Kidney (tissue), 14 donors: ENCODE results near the gene HGF. TPM values are rescaled to one million over a fixed set of nuclear protein-coding genes. Genes with fewer than 3 reads are reported as not detected.

Experiments used
- DNase-seq, 5 donors: peaks; one replicate each; pipeline ENCODE4 v3.0.0-alpha.2; 2013 to 2020
- FAIRE-seq: peaks from 2 replicates; lab custom pipeline; 2012; peaks lifted over from hg19 to GRCh38; lab: Jason Lieb, UNC
- H3K27ac ChIP-seq, 2 donors: one replicate each; pipeline ENCODE4 v1.7.0; 2013; ENCODE audit warnings: low read depth in 2 of 2, low read length in 2 of 2, inconsistent platforms in 1 of 2
- H3K27me3 ChIP-seq: one replicate; pipeline ENCODE4 v1.7.1; 2013; ENCODE audit warnings: low read length, inconsistent platforms; ENCODE audit not compliant: control insufficient read depth, insufficient read depth
- H3K36me3 ChIP-seq, 3 donors: one replicate each; pipeline versions ENCODE4 v1.7.0 to v1.7.1; 2013; ENCODE audit warnings: low read length in 3 of 3, control low read depth in 1 of 3, inconsistent platforms in 1 of 3; ENCODE audit not compliant: insufficient read depth in 3 of 3, control insufficient read depth in 2 of 3
- H3K4me1 ChIP-seq, 3 donors: one replicate each; pipeline versions ENCODE4 v1.7.0 to v1.7.1; 2013; ENCODE audit warnings: low read length in 3 of 3, inconsistent platforms in 1 of 3, low read depth in 1 of 3; ENCODE audit not compliant: control insufficient read depth in 2 of 3, insufficient read depth in 2 of 3
- H3K4me3 ChIP-seq, 3 donors: one replicate each; pipeline versions ENCODE4 v1.7.0 to v1.8.1; 2013; ENCODE audit warnings: low read length in 3 of 3, control low read depth in 1 of 3, inconsistent platforms in 1 of 3
- H3K9ac ChIP-seq, 3 donors: one replicate each; pipeline versions ENCODE4 v1.7.0 to v1.7.1; 2013; ENCODE audit warnings: low read length in 3 of 3, control low read depth in 1 of 3, inconsistent platforms in 1 of 3
- H3K9me3 ChIP-seq, 3 donors: one replicate each; pipeline versions ENCODE4 v1.7.0 to v1.7.1; 2013; ENCODE audit warnings: low read length in 3 of 3, control low read depth in 1 of 3, inconsistent platforms in 1 of 3; ENCODE audit not compliant: control insufficient read depth in 2 of 3, insufficient read depth in 1 of 3
- CTCF ChIP-seq: IDR thresholded peaks from 3 replicates; pipeline ENCODE4 v1.5.1; 2012; ENCODE audit warnings: mild to moderate bottlenecking, moderate library complexity, borderline replicate concordance; ENCODE audit not compliant: insufficient read depth; ENCODE audit errors: extremely low read depth
- intact Hi-C: fragments of 100-400 bp; cut with DNase I; formaldehyde crosslinking; loops from one replicate; pipeline ENCODE4 v1.11.1; 2022
- polyA plus RNA-seq: library from polyadenylated mRNA; stranded (reverse); fragments of 350-450 nt; fragmentation: Illumina TruSeq; extraction: RNeasy Lipid Tissue Mini Kit (QIAGEN cat#74804); gene quantifications from one replicate; pipeline ENCODE4 v1.2.3, GENCODE V29; 2014; ENCODE audit warnings: low read depth, low replicate concordance; ENCODE audit not compliant: insufficient read depth
- total RNA-seq: library from RNA; stranded (reverse); fragmentation: NEBNext Ultra II Directional; extraction: Animal tissue kit (Norgen Biotek cat#: 25700); gene quantifications from one replicate; pipeline ENCODE4 v1.2.1, GENCODE V29; 2021
- donor health status: control.
- donor health status: control.
- donor health status: control.
- donor health status: control.
- donor health status: control.
- donor health status: DM: yes; HTN: yes; CAD: no.
- donor health status: Normal renal cell carcinoma (clear cell type).

HGF gene
- total and polyA plus RNA-seq, 2 donors from 2014 or later = 2.6 to 23.8 TPM

GRCh38 chr7:81751619-81752317 is 18.1 kb downstream of the HGF start:
- Histone ChIP-seq H3K4me1 (no peaks in the 10 kb centered on the region), H3K27ac (no peak overlapping the region), H3K4me3 (no peak overlapping the region), H3K9ac (no peak overlapping the region), H3K27me3 (no peaks in the 10 kb centered on the region), H3K9me3 (no peaks in the 10 kb centered on the region), H3K36me3 (no peaks in the 10 kb centered on the region)
- no peak for TF ChIP-seq CTCF
- DNase-seq = no peak
- intact Hi-C loops = no loop called here
- FAIRE-seq = no peak

- no peak for FAIRE-seq
- no peak for DNase-seq
- H3K4me1 ChIP-seq = no peaks in the 10 kb centered on the region
- TF ChIP-seq CTCF = no peak
- no peak overlapping the region for H3K4me3 ChIP-seq
- peaks cover 0 to 2% (median 0%) of the 10 kb centered on the region in 3 donors for H3K9me3 ChIP-seq
- no peaks in the 10 kb centered on the region for H3K36me3 ChIP-seq
- H3K27me3 ChIP-seq = no peaks in the 10 kb centered on the region
- intact Hi-C loops = no loop called here
- H3K9ac ChIP-seq = no peak overlapping the region
- no peak overlapping the region for H3K27ac ChIP-seq
These were observed 24.2 kb downstream of the HGF start for GRCh38 chr7:81745637-81746036.

- no peak overlapping the region for H3K9ac ChIP-seq
- intact Hi-C loops = no loop called here
- no peak for FAIRE-seq
- H3K27me3 ChIP-seq = no peaks in the 10 kb centered on the region
- no peaks in the 10 kb centered on the region for H3K36me3 ChIP-seq
- no peak for TF ChIP-seq CTCF
- no peak for DNase-seq
- H3K27ac ChIP-seq = no peak overlapping the region
- no peak overlapping the region for H3K4me3 ChIP-seq
- H3K9me3 ChIP-seq = peaks cover 0 to 5% (median 0%) of the 10 kb centered on the region in 3 donors
- H3K4me1 ChIP-seq = no peaks in the 10 kb centered on the region
These were observed 25.5 kb downstream of the HGF start for GRCh38 chr7:81744389-81744788.

GRCh38 chr7:81743665-81744064 is 26.2 kb downstream of the HGF start:
- no peaks in the 10 kb centered on the region for H3K36me3 ChIP-seq
- no peaks in the 10 kb centered on the region for H3K4me1 ChIP-seq
- no peak overlapping the region for H3K9ac ChIP-seq
- FAIRE-seq (no peak), DNase-seq (no peak)
- no peak overlapping the region for H3K27ac ChIP-seq
- H3K9me3 ChIP-seq = peaks cover 0 to 5% (median 0%) of the 10 kb centered on the region in 3 donors
- H3K4me3 ChIP-seq = no peak overlapping the region
- no peaks in the 10 kb centered on the region for H3K27me3 ChIP-seq
- intact Hi-C loops = no loop called here
- TF ChIP-seq CTCF = no peak
